Spleen (tissue), 11 donors: ENCODE results near the gene STAT4. TPM values are rescaled to one million over a fixed set of nuclear protein-coding genes. Genes with fewer than 3 reads are reported as not detected.
A peak's percentile ranks its signal among the peaks of the same experiment; 100 is the strongest.

ENCODE experiments used
- DNase-seq: peaks from one replicate; pipeline ENCODE4 v3.0.0-alpha.2; 2020
- H3K27ac ChIP-seq, 8 donors: fragments of 200-600 bp; sonication (generic) in 7 of 8; 1 replicate in 4 of 8; 2 replicates in 4 of 8; pipeline versions ENCODE4 v1.5.0 to v1.8.0; 2016 to 2021; ENCODE audit warnings: inconsistent platforms in 4 of 8, mild to moderate bottlenecking in 4 of 8, moderate library complexity in 1 of 8
- H3K27me3 ChIP-seq, 7 donors: fragments of 200-600 bp; sonication (generic) in 6 of 7; replicated peaks in 1 of 7; 1 replicate in 4 of 7; 2 replicates in 3 of 7; pipeline versions ENCODE4 v1.5.0 to v1.8.0; 2016 to 2021; ENCODE audit warnings: inconsistent platforms in 3 of 7, mild to moderate bottlenecking in 1 of 7
- H3K36me3 ChIP-seq, 6 donors: fragments of 200-600 bp; sonication (generic) in 5 of 6; 1 replicate in 4 of 6; 2 replicates in 2 of 6; pipeline versions ENCODE4 v1.5.0 to v1.8.0; 2016 to 2021; ENCODE audit warnings: inconsistent platforms in 2 of 6
- H3K4me1 ChIP-seq, 6 donors: fragments of 200-600 bp; sonication (generic) in 5 of 6; 1 replicate in 3 of 6; 2 replicates in 3 of 6; pipeline versions ENCODE4 v1.5.0 to v1.8.0; 2016 to 2021; ENCODE audit warnings: inconsistent platforms in 3 of 6
- H3K4me3 ChIP-seq, 8 donors: fragments of 200-600 bp; sonication (generic) in 7 of 8; 1 replicate in 4 of 8; 2 replicates in 4 of 8; pipeline versions ENCODE4 v1.5.0 to v1.8.0; 2016 to 2021; ENCODE audit warnings: inconsistent platforms in 4 of 8, mild to moderate bottlenecking in 4 of 8, moderate library complexity in 2 of 8
- H3K9me3 ChIP-seq, 8 donors: fragments of 200-600 bp; sonication (generic) in 7 of 8; 1 replicate in 4 of 8; 2 replicates in 4 of 8; pipeline versions ENCODE4 v1.5.0 to v1.8.0; 2016 to 2021; ENCODE audit warnings: inconsistent platforms in 4 of 8
- POLR2A ChIP-seq, 3 donors: fragments of 450-650 bp; IDR thresholded peaks; one replicate each; pipeline ENCODE4 v1.5.1; 2017; ENCODE audit warnings: antibody characterized with exemption in 3 of 3, mild to moderate bottlenecking in 1 of 3
- POLR2AphosphoS5 ChIP-seq, 3 donors: sonication (generic); formaldehyde crosslinking; IDR thresholded peaks; one replicate each; pipeline ENCODE4 v1.5.1; 2017; ENCODE audit warnings: antibody characterized with exemption in 3 of 3
- WGBS, 5 donors: extraction: QIAGEN DNeasy Blood & Tissue Kit in 3 of 5; methylation state at CpG; one replicate each; pipeline versions ENCODE4 v1.1.5 to v1.1.7; 2013 to 2018; 5-methylcytosine and 5-hydroxymethylcytosine counted together
- intact Hi-C: fragments of 100-400 bp; cut with DNase I; formaldehyde crosslinking; loops from one replicate; pipeline ENCODE4 v1.15.0; 2023; ENCODE audit warnings: low total_unique reads
- polyA plus RNA-seq, 3 donors: library from polyadenylated mRNA; stranded (reverse); fragments of 200-250 nt; gene quantifications; one replicate each; pipeline ENCODE4 v1.2.1, GENCODE V29; 2013
- total RNA-seq, 7 donors: library from RNA; depleted of rRNA in 3 of 7; stranded (reverse); fragments of >200 nt in 3 of 7; fragmentation: NEBNext Ultra II Directional in 4 of 7; extraction: Animal tissue kit (Norgen Biotek cat#: 25700) in 4 of 7; gene quantifications; one replicate each; pipeline versions ENCODE4 v1.1.0 to v1.2.1, GENCODE V29; 2016 to 2021
- TF ChIP-seq, protein P1 (sequence below), 11 experiments: fragments of 200-600 bp in 7 of 11; fragments of 450-650 bp in 4 of 11; sonication (generic) in 4 of 11; IDR thresholded peaks in 8 of 11; conservative IDR thresholded peaks in 3 of 11; 1 replicate in 7 of 11; 2 replicates in 4 of 11; pipeline versions ENCODE4 v1.4.0 to v1.8.0; 2016 to 2021; ENCODE audit warnings: antibody characterized with exemption in 11 of 11, inconsistent platforms in 4 of 11, mild to moderate bottlenecking in 1 of 11
- donor health status: healthy with polysubstance abuse.
- donor health status: DM: no; HTN: no; CAD: no; lungs with moderate emphysema.
- donor health status: DM: no; HTN: no; CAD: no.
- donor health status: Bipolar disorder and iron deficiency.
- donor health status: healthy.
- donor health status: DM: no; HTN: no; CAD: no.
- donor health status: DM: yes; HTN: yes; CAD: no.

The STAT4 gene
- total and polyA plus RNA-seq, 10 donors, result 4.0 to 36.7 (median 25.6) TPM

DNA sequence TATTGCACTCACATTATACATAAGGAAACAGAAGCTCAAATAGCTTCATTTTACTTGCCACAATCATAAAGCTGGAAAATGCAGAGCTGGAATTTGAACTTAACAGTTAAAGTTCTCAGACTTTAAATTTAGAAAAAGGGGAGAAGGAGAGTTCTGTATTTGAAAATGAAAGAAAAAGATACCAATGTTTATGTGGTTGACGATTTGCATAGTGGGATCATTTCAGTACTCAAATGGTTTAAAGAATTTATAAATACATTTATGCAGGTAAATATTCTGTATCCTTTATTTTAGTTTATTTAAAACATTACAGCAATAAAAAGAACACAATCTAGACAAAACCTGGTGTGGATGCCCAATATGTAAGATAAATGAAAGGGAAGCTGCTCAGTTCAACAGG lies 25.5 kb upstream of the STAT4 start:
- H3K36me3 ChIP-seq, result no peaks in the 10 kb centered on the region
- H3K9me3 ChIP-seq, result no peaks in the 10 kb centered on the region
- H3K4me3 ChIP-seq, result no peak overlapping the region
- no peaks in the 10 kb centered on the region for H3K27me3 ChIP-seq
- peaks cover 0 to 17% (median under 1%) of the 10 kb centered on the region in 6 donors for H3K4me1 ChIP-seq
- TF ChIP-seq, protein P1, sequence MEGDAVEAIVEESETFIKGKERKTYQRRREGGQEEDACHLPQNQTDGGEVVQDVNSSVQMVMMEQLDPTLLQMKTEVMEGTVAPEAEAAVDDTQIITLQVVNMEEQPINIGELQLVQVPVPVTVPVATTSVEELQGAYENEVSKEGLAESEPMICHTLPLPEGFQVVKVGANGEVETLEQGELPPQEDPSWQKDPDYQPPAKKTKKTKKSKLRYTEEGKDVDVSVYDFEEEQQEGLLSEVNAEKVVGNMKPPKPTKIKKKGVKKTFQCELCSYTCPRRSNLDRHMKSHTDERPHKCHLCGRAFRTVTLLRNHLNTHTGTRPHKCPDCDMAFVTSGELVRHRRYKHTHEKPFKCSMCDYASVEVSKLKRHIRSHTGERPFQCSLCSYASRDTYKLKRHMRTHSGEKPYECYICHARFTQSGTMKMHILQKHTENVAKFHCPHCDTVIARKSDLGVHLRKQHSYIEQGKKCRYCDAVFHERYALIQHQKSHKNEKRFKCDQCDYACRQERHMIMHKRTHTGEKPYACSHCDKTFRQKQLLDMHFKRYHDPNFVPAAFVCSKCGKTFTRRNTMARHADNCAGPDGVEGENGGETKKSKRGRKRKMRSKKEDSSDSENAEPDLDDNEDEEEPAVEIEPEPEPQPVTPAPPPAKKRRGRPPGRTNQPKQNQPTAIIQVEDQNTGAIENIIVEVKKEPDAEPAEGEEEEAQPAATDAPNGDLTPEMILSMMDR (IDR thresholded peaks at IDR 0.05 in 8 of 11, conservative IDR thresholded peaks at IDR 0.05 in 3 of 11), result no peak
- TF ChIP-seq POLR2A (IDR thresholded peaks at IDR 0.05), result no peak
- TF ChIP-seq POLR2AphosphoS5 (IDR thresholded peaks at IDR 0.05), result no peak
- intact Hi-C loops, result no loop called here
- 72 to 83% (median 79%) methylated on average over 1 of the region's 1 CpG for WGBS, 5 donors
- H3K27ac ChIP-seq, result no peak overlapping the region
- DNase-seq, result no peak

DNA sequence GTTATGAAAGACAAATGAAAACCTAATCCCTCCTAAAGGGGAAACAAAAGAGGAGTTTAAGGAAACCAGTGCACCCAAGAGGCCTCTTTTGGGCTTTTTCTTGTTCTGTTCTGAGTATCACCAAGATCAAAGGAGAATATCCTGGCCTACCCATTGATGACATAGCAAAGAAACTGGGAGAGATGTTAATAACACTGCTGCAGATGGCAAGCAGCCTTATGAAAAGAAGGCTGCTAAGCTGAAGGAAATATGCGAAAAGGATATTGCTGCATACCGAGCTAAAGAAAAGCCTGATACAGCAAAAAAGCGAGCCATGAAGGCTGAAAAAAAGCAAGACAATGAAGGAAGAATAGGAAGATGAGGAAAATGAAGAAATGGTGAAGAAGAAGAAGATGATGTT lies 23.6 kb upstream of the STAT4 start:
- no peak overlapping the region for H3K27ac ChIP-seq
- intact Hi-C loops, result no loop called here
- no peaks in the 10 kb centered on the region for H3K36me3 ChIP-seq
- no peaks in the 10 kb centered on the region for H3K27me3 ChIP-seq
- TF ChIP-seq, protein P1 (IDR thresholded peaks at IDR 0.05 in 8 of 11, conservative IDR thresholded peaks at IDR 0.05 in 3 of 11), result no peak
- no peak for TF ChIP-seq POLR2A (IDR thresholded peaks at IDR 0.05)
- TF ChIP-seq POLR2AphosphoS5 (IDR thresholded peaks at IDR 0.05), result no peak
- WGBS, 5 donors, result 64 to 85% (median 72%) methylated on average over 3 of the region's 3 CpGs
- DNase-seq, result no peak
- no peak overlapping the region for H3K4me3 ChIP-seq
- H3K4me1 ChIP-seq, result peaks cover 0 to 20% (median 2%) of the 10 kb centered on the region in 6 donors
- H3K9me3 ChIP-seq, result no peaks in the 10 kb centered on the region

DNA sequence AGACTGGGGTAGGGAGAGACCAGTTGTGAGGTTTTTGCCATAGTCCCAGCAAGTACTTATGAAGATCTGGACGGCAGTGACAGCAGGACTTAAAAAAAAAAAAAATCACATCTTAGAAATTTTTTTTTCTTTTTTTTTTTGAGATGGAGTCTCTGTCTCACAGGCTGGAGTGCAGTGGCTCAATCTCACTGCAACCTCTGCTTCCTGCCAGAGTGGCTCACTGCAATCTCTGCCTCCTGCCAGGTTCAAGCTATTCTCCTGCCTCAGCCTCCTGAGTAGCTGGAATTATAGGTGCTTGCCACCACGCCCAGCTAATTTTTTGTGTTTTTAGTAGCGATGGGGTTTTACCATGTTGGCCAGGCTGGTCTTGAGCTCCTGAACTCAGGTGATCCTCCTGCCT lies 22.4 kb upstream of the STAT4 start:
- Histone ChIP-seq H3K9me3 (no peaks in the 10 kb centered on the region), H3K27me3 (no peaks in the 10 kb centered on the region), H3K4me1 (peaks cover 0 to 20% (median 2%) of the 10 kb centered on the region in 6 donors), H3K27ac (no peak overlapping the region), H3K36me3 (no peaks in the 10 kb centered on the region), H3K4me3 (no peak overlapping the region)
- TF ChIP-seq POLR2AphosphoS5 (IDR thresholded peaks at IDR 0.05) (no peak), POLR2A (IDR thresholded peaks at IDR 0.05) (no peak)
- TF ChIP-seq, protein P1 (IDR thresholded peaks at IDR 0.05 in 8 of 11, conservative IDR thresholded peaks at IDR 0.05 in 3 of 11), result no peak
- intact Hi-C loops, result no loop called here
- 86 to 93% (median 89%) methylated on average over 3 of the region's 3 CpGs for WGBS, 5 donors
- DNase-seq, result no peak

DNA sequence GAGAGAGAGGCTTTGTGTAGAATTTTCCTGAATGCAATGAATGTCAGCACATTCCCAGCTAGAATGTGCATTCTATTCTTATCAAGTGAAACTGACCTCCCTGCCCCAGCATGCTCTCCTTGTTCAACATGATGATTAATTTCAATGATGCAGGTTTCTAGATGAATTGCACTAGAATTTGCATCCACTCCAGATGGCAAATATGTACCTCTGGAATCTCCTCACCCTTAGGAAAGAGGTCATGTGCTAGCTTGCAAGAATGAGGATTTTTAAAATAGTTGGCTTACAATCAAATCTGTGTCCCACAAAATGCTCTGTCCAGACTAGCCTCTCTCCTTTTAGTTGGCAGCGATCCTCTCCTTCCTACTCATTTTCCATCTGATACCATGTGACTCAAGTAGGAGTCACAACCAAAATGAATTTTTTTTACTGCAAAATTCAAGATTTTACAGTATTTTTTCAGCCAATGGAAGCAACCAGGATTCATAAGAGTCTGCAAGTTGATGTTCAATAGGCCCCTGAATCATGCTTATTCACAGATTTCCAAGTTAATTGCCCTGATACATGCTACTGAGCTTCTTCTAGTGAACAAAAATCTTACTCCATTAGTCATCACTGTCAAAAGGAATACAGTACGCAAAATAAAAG lies 21.0 kb upstream of the STAT4 start:
- Histone ChIP-seq H3K36me3 (no peaks in the 10 kb centered on the region), H3K4me3 (no peak overlapping the region), H3K27ac (peak overlapping the region in 2 of 8 donors; percentile 16 to 23), H3K27me3 (no peaks in the 10 kb centered on the region), H3K9me3 (no peaks in the 10 kb centered on the region), H3K4me1 (peaks cover 0 to 23% (median 2%) of the 10 kb centered on the region in 6 donors)
- no peak for DNase-seq
- TF ChIP-seq POLR2A (IDR thresholded peaks at IDR 0.05), result no peak
- TF ChIP-seq, protein P1 (IDR thresholded peaks at IDR 0.05 in 8 of 11, conservative IDR thresholded peaks at IDR 0.05 in 3 of 11), result no peak
- no peak for TF ChIP-seq POLR2AphosphoS5 (IDR thresholded peaks at IDR 0.05)
- intact Hi-C loops, result no loop called here
- WGBS, 5 donors, result 67 to 91% (median 86%) methylated on average over 2 of the region's 2 CpGs
